ENCODE results near the gene DCP1B. TPM values are rescaled to one million over a fixed set of nuclear protein-coding genes. Genes with fewer than 3 reads are reported as not detected.

Gene DCP1B
- polyA plus RNA-seq, 1 donor from 2014 or later: 12.5 TPM

GRCh38 chr12:1919763-1920162, 84.5 kb downstream of the DCP1B start:
- H3K27me3 ChIP-seq (ENCODE audit: insufficient read depth, low read depth, low read length): no peaks in the 10 kb centered on the region
- H3K9me3 ChIP-seq (ENCODE audit: low read length): no peaks in the 10 kb centered on the region

GRCh38 chr12:1919284-1919683, 85.0 kb downstream of the DCP1B start:
- Histone ChIP-seq H3F3A (ENCODE audit: insufficient read depth, low read length, poor library complexity, severe bottlenecking) (no peaks in the 10 kb centered on the region), H3K27me3 (ENCODE audit: insufficient read depth, low read depth, low read length) (no peaks in the 10 kb centered on the region), H4K20me1 (ENCODE audit: insufficient read depth) (no peaks in the 10 kb centered on the region), H3K36me3 (ENCODE audit: insufficient read depth, low read length) (no peaks in the 10 kb centered on the region), H3K9me3 (ENCODE audit: low read length) (no peaks in the 10 kb centered on the region), H3K79me2 (replicated peaks; ENCODE audit: insufficient read depth, low read length) (no peaks in the 10 kb centered on the region), H2AFZ (ENCODE audit: low read depth, low read length) (no peak overlapping the region), H3K4me3 (ENCODE audit: low read length) (no peak overlapping the region), H3K4me2 (ENCODE audit: low read length) (no peak overlapping the region), H3K9me2 (ENCODE audit: insufficient read depth, low read length) (no peaks in the 10 kb centered on the region), H3K9ac (ENCODE audit: low read length) (no peak overlapping the region), H3K27ac (ENCODE audit: low read length) (no peak overlapping the region)
- TF ChIP-seq REST (IDR thresholded peaks at IDR 0.05; ENCODE audit: borderline replicate concordance): no peak

More at GRCh38 chr12:1919763-1920162, 84.5 kb downstream of the DCP1B start:
- Histone ChIP-seq H3K4me2 (ENCODE audit: low read length) (no peak overlapping the region), H3F3A (ENCODE audit: insufficient read depth, low read length, poor library complexity, severe bottlenecking) (no peaks in the 10 kb centered on the region), H3K9me2 (ENCODE audit: insufficient read depth, low read length) (no peaks in the 10 kb centered on the region), H2AFZ (ENCODE audit: low read depth, low read length) (no peak overlapping the region), H3K4me3 (ENCODE audit: low read length) (no peak overlapping the region), H3K9ac (ENCODE audit: low read length) (no peak overlapping the region), H3K36me3 (ENCODE audit: insufficient read depth, low read length) (no peaks in the 10 kb centered on the region), H3K27ac (ENCODE audit: low read length) (no peak overlapping the region), H3K79me2 (replicated peaks; ENCODE audit: insufficient read depth, low read length) (no peaks in the 10 kb centered on the region), H4K20me1 (ENCODE audit: insufficient read depth) (no peaks in the 10 kb centered on the region)
- TF ChIP-seq REST (IDR thresholded peaks at IDR 0.05; ENCODE audit: borderline replicate concordance) (no peak), MXI1 (conservative IDR thresholded peaks at IDR 0.05; ENCODE audit: poor library complexity, severe bottlenecking) (no peak), EP300 (conservative IDR thresholded peaks at IDR 0.05; ENCODE audit: poor library complexity, severe bottlenecking) (no peak), SMC3 (conservative IDR thresholded peaks at IDR 0.05; ENCODE audit: poor library complexity) (no peak), TAF1 (IDR thresholded peaks at IDR 0.05; ENCODE audit: low read depth) (no peak), RAD21 (conservative IDR thresholded peaks at IDR 0.05) (no peak), EZH2 (IDR thresholded peaks at IDR 0.05; ENCODE audit: borderline replicate concordance, insufficient read depth, low read length, poor library complexity, severe bottlenecking) (no peak), CTCF (IDR thresholded peaks at IDR 0.05; ENCODE audit: poor library complexity, severe bottlenecking) (no peak), POLR2AphosphoS5 (IDR thresholded peaks at IDR 0.05) (no peak)

All from neural cell (in vitro differentiated cells).